Measurements from ENCODE around the gene BASP1.
"Not testable (repeated sequence)": the region's sequence is repeated elsewhere in the genome, so short reads cannot be mapped to it uniquely, and the experiment has no call there.

The BASP1 gene

DNA sequence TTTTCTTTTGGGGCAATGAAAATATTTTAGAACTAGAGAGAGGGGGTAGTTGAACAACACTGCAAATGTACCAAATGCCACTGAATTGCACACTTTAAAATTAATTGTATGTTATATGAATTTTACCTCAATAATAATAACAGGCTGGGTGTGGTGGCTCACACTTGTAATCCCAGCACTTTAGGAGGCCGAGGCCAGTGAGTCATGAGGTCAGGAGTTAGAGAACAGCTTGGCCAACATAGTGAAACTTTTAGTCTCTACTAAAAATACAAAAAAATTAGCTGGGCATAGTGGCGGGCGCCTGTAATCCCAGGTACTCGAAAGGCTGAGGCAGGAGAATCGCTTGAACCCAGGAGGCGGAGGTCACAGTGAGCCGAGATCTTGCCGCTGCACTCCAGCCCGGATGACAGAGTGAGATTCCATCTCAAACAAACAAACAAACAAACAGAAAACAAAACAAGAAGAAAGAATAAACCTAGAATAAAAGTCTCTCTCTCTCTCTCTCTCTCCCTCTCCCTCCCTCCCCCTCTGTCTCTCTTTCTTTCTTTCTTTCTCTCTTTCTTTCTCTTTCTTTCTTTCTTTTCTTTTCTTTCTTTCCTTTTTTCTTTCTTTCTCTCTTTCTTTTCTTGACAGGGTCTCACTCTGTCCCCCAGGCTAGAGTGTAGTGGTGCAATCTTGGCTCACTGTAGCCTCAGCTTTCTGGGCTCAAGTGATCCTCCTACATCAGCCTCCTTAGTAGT is 91.1 kb downstream of the BASP1 start:
- no peak overlapping the region for H3K4me3 ChIP-seq (ENCODE audit: control insufficient read depth, low read depth, low read length)
- TF ChIP-seq, protein P1, sequence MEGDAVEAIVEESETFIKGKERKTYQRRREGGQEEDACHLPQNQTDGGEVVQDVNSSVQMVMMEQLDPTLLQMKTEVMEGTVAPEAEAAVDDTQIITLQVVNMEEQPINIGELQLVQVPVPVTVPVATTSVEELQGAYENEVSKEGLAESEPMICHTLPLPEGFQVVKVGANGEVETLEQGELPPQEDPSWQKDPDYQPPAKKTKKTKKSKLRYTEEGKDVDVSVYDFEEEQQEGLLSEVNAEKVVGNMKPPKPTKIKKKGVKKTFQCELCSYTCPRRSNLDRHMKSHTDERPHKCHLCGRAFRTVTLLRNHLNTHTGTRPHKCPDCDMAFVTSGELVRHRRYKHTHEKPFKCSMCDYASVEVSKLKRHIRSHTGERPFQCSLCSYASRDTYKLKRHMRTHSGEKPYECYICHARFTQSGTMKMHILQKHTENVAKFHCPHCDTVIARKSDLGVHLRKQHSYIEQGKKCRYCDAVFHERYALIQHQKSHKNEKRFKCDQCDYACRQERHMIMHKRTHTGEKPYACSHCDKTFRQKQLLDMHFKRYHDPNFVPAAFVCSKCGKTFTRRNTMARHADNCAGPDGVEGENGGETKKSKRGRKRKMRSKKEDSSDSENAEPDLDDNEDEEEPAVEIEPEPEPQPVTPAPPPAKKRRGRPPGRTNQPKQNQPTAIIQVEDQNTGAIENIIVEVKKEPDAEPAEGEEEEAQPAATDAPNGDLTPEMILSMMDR (IDR thresholded peaks at IDR 0.05; ENCODE audit: control insufficient read depth, insufficient read depth, low read depth, low read length, missing control alignments), result no peak
- no peak for DNase-seq (ENCODE audit: low read depth)

DNA sequence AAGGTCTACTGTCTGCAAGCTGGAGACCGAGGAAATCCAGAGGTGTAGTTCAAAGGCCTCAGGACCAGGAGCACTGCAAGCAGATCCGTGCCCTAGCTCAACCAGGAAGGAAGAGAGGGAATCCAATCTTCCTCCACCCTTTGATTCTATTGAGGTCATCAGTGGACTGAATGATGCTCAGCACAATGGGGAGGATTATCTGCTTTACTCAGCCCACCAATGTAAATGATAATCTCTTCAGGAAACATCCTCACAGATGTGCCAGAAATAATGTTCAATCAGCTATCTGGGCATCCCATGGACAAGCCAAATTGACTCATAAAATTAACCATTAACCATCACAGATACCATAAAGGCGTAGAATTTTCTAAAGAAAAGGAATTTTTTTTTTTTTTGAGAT is 92.0 kb downstream of the BASP1 start:
- TF ChIP-seq, protein P1 (IDR thresholded peaks at IDR 0.05; ENCODE audit: control insufficient read depth, insufficient read depth, low read depth, low read length, missing control alignments), result no peak
- H3K4me3 ChIP-seq (ENCODE audit: control insufficient read depth, low read depth, low read length), result no peak overlapping the region
- DNase-seq (ENCODE audit: low read depth), result no peak

DNA sequence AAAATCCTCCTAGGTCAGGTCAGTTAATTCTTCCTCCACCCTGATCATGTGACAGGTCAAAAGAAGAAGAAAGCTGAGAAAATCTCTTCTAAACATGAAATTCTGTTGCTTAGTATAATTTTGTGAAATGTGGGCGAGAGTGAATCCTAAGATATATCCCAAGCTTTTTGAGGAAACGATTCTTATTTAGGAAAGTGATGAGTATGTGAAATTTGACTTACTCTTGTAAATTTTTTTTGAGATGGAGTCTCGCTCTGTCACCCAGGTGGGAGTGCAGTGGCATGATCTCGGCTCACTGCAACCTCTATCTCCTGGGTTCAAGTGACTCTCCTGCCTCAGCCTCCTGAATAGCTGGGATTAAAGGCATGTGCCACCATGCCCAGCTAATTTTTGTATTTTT is 93.1 kb downstream of the BASP1 start:
- DNase-seq (ENCODE audit: low read depth); H3K4me3 ChIP-seq (ENCODE audit: control insufficient read depth, low read depth, low read length): not testable (repeated sequence)

DNA sequence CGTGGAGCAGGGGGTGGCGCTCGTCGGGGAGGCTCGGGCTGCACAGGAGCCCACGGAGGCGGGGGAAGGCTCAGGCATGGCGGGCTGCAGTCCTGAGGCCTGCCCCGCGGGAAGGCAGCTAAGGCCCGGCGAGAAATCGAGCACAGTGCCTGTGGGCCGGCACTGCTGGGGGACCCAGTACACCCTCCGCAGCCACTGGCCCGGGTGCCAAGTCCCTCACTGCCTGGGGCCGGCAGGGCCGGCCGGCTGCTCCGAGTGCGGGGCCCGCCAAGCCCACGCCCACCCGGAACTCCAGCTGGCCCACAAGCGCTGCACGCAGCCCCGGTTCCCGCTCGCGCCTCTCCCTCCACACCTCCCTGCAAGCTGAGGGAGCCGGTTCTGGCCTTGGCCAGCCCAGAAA is 94.4 kb downstream of the BASP1 start:
- DNase-seq (ENCODE audit: low read depth); H3K4me3 ChIP-seq (ENCODE audit: control insufficient read depth, low read depth, low read length): not testable (repeated sequence)

DNA sequence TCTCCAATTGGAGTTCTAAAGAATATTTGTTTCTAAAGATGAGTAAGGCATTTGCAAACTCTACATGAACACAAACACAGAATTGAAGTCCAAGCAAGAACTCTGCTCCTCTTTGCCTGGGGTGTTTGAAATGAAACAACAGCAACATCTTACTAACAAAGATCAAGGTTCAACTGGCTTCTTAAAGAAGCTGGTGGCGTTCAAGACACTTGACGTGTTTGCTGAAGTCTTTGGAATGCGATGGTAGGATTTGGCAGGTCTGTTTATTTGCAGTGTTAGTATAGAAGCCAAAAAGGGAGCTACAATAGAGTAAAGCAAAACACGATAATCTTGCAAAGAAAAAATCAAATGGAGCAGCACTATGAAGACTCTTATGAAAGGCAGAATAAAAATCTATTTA is 94.9 kb downstream of the BASP1 start:
- TF ChIP-seq, protein P1 (IDR thresholded peaks at IDR 0.05; ENCODE audit: control insufficient read depth, insufficient read depth, low read depth, low read length, missing control alignments), result no peak

DNA sequence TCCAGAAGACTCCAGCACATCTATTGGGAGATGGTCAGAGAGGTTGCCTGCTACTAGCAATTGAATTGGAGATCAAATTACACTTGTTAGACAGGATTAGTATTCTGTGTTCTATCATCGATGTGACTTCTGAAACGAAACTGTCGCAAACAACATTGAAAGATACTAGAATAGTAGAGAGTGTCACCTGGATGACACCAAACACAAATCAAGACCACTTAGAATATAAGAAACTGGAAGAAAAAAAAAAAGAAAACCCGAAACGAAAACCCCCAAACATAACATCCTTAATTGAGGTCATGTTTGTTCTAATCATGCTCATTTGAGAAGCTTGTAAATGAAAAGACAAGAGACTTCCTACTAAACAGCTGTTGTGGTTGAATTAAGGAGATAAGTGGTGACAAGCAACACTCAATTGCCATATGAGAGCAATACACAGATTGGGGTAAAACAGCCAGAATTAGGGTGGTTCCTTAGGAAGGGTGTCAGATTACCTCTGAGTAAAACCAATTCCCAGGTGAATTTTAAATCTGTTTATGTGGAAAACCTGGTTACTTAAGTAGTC is 97.6 kb downstream of the BASP1 start:
- DNase-seq (ENCODE audit: low read depth), result peak; percentile 7
- no peak overlapping the region for H3K4me3 ChIP-seq (ENCODE audit: control insufficient read depth, low read depth, low read length)
- TF ChIP-seq, protein P1 (IDR thresholded peaks at IDR 0.05; ENCODE audit: control insufficient read depth, insufficient read depth, low read depth, low read length, missing control alignments), result no peak

More for the DNA sequence above, 94.9 kb downstream of the BASP1 start:
- no peak for DNase-seq (ENCODE audit: low read depth)
- no peak overlapping the region for H3K4me3 ChIP-seq (ENCODE audit: control insufficient read depth, low read depth, low read length)

DNA sequence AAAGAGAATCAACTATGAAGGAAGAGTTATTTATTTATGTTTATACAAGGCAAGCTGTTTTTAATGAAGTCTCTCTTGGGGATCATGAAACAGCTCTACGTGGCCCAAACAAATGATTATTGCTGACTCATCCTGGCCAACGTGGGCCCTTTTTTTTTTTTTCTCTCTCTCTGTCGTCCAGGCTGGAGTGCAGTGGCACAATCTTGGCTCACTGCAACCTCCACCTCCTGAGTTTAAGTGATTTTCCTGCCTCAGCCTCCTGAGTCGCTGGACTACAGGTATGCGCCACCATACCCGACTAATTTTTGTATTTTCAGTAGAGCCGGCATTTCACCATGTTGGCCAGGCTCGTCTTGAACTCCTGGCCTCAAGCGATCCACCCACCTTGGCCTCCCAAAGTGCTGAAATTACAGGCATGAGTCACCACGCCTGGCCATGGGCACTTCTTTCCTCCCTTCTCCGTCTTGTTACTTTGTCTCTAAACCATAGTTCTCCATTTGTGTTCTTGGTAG is 98.3 kb downstream of the BASP1 start:
- TF ChIP-seq, protein P1 (IDR thresholded peaks at IDR 0.05; ENCODE audit: control insufficient read depth, insufficient read depth, low read depth, low read length, missing control alignments), result no peak

More for the DNA sequence above, 98.3 kb downstream of the BASP1 start:
- no peak overlapping the region for H3K4me3 ChIP-seq (ENCODE audit: control insufficient read depth, low read depth, low read length)
- DNase-seq (ENCODE audit: low read depth), result peak; percentile 41

Measured in AG09309 (cell line).